ENCODE results near the gene RBBP8.
A peak's percentile ranks its signal among the peaks of the same experiment; 100 is the strongest.

The RBBP8 gene

GRCh38 chr18:23063502-23063901 is 130.4 kb downstream of the RBBP8 start:
- TF ChIP-seq, protein P1, sequence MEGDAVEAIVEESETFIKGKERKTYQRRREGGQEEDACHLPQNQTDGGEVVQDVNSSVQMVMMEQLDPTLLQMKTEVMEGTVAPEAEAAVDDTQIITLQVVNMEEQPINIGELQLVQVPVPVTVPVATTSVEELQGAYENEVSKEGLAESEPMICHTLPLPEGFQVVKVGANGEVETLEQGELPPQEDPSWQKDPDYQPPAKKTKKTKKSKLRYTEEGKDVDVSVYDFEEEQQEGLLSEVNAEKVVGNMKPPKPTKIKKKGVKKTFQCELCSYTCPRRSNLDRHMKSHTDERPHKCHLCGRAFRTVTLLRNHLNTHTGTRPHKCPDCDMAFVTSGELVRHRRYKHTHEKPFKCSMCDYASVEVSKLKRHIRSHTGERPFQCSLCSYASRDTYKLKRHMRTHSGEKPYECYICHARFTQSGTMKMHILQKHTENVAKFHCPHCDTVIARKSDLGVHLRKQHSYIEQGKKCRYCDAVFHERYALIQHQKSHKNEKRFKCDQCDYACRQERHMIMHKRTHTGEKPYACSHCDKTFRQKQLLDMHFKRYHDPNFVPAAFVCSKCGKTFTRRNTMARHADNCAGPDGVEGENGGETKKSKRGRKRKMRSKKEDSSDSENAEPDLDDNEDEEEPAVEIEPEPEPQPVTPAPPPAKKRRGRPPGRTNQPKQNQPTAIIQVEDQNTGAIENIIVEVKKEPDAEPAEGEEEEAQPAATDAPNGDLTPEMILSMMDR (conservative IDR thresholded peaks at IDR 0.05; ENCODE audit: control insufficient read depth, insufficient read depth, low read depth, low read length): no peak
- no peak for DNase-seq (ENCODE audit: low read depth)

GRCh38 chr18:23065234-23065806 is 132.2 kb downstream of the RBBP8 start:
- no peak overlapping the region for H3K4me3 ChIP-seq (ENCODE audit: control insufficient read depth, low read depth, low read length)
- TF ChIP-seq, protein P1 (conservative IDR thresholded peaks at IDR 0.05; ENCODE audit: control insufficient read depth, insufficient read depth, low read depth, low read length): no peak
- DNase-seq (ENCODE audit: low read depth): no peak

More at GRCh38 chr18:23063502-23063901, 130.4 kb downstream of the RBBP8 start:
- no peak overlapping the region for H3K4me3 ChIP-seq (ENCODE audit: control insufficient read depth, low read depth, low read length)

DNA sequence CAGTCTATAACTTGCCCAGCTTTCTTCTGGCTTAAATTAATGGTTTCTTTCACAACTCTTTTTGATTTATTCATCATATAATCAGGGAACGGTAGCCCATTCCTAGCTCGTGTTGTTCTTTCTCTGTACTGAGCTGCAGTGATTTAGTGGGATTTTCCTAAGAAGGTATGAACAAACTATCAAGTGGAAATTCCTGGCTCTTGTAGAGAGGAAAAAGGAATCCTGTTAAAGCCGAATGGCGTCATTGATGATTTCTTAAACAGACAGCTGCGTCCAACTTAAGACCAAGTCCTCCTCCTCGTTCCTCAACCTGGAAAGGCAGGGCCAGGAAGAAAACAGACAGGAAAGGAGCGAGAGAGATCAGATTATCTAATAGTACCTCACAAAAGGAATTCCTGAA is 132.9 kb downstream of the RBBP8 start:
- TF ChIP-seq, protein P1 (conservative IDR thresholded peaks at IDR 0.05; ENCODE audit: control insufficient read depth, insufficient read depth, low read depth, low read length): no peak
- no peak overlapping the region for H3K4me3 ChIP-seq (ENCODE audit: control insufficient read depth, low read depth, low read length)
- DNase-seq (ENCODE audit: low read depth): peak; percentile 33

GRCh38 chr18:23066504-23067039 is 133.4 kb downstream of the RBBP8 start:
- TF ChIP-seq, protein P1 (conservative IDR thresholded peaks at IDR 0.05; ENCODE audit: control insufficient read depth, insufficient read depth, low read depth, low read length): no peak
- no peak overlapping the region for H3K4me3 ChIP-seq (ENCODE audit: control insufficient read depth, low read depth, low read length)
- DNase-seq (ENCODE audit: low read depth): no peak

- peak; percentile 60 for DNase-seq (ENCODE audit: low read depth)
- TF ChIP-seq, protein P1 (conservative IDR thresholded peaks at IDR 0.05; ENCODE audit: control insufficient read depth, insufficient read depth, low read depth, low read length): no peak
- no peak overlapping the region for H3K4me3 ChIP-seq (ENCODE audit: control insufficient read depth, low read depth, low read length)
Measured at GRCh38 chr18:23067236-23067635, 134.1 kb downstream of the RBBP8 start.

- DNase-seq (ENCODE audit: low read depth): no peak
- H3K4me3 ChIP-seq (ENCODE audit: control insufficient read depth, low read depth, low read length): no peak overlapping the region
- TF ChIP-seq, protein P1 (conservative IDR thresholded peaks at IDR 0.05; ENCODE audit: control insufficient read depth, insufficient read depth, low read depth, low read length): no peak
Measured at GRCh38 chr18:23068011-23068410, 134.9 kb downstream of the RBBP8 start.

Measured in fibroblast of mammary gland (primary cell).